Tibial nerve (tissue), 4 donors: Measurements from ENCODE around the gene TSPAN2. TPM values are rescaled to one million over a fixed set of nuclear protein-coding genes. Genes with fewer than 3 reads are reported as not detected.

Source experiments
- DNase-seq, 2 donors: peaks; one replicate each; pipeline ENCODE4 v3.0.0-alpha.2; 2019; ENCODE audit warnings: low spot score in 2 of 2
- H3K27ac ChIP-seq, 4 donors: fragments of 200-600 bp; sonication (generic) in 3 of 4; one replicate each; pipeline ENCODE4 v1.5.1; 2017 to 2019; ENCODE audit warnings: mild to moderate bottlenecking in 1 of 4
- H3K27me3 ChIP-seq, 2 donors: fragments of 200-600 bp; sonication (generic) in 1 of 2; one replicate each; pipeline versions ENCODE4 v1.5.1 to v1.6.0; 2017 to 2019
- H3K36me3 ChIP-seq, 3 donors: fragments of 200-600 bp; sonication (generic); one replicate each; pipeline ENCODE4 v1.5.1; 2018 to 2019
- H3K4me1 ChIP-seq, 4 donors: fragments of 200-600 bp; sonication (generic) in 3 of 4; one replicate each; pipeline ENCODE4 v1.5.1; 2017 to 2019
- H3K4me3 ChIP-seq, 4 donors: fragments of 200-600 bp; sonication (generic) in 3 of 4; one replicate each; pipeline ENCODE4 v1.5.1; 2017 to 2019; ENCODE audit warnings: mild to moderate bottlenecking in 1 of 4, moderate library complexity in 1 of 4
- H3K9me3 ChIP-seq, 4 donors: fragments of 200-600 bp; sonication (generic) in 3 of 4; one replicate each; pipeline ENCODE4 v1.5.1; 2017 to 2019
- CTCF ChIP-seq, 5 experiments: fragments of 200-600 bp in 3 of 5; fragments of 450-650 bp in 2 of 5; sonication (generic) in 3 of 5; IDR thresholded peaks; one replicate each; pipeline ENCODE4 v1.5.1; 2016 to 2019; ENCODE audit warnings: antibody characterized with exemption in 5 of 5, mild to moderate bottlenecking in 3 of 5, moderate library complexity in 2 of 5
- EP300 ChIP-seq, 2 donors: sonication (generic); formaldehyde crosslinking; IDR thresholded peaks; one replicate each; pipeline ENCODE4 v1.6.1; 2017; ENCODE audit warnings: antibody characterized with exemption in 2 of 2, mild to moderate bottlenecking in 1 of 2
- POLR2A ChIP-seq, 2 donors: fragments of 450-650 bp; IDR thresholded peaks; one replicate each; pipeline ENCODE4 v1.6.1; 2017; ENCODE audit warnings: antibody characterized with exemption in 2 of 2, mild to moderate bottlenecking in 2 of 2, moderate library complexity in 2 of 2
- WGBS, 2 donors: methylation state at CpG; one replicate each; pipeline ENCODE4 v1.1.5; 2018; 5-methylcytosine and 5-hydroxymethylcytosine counted together
- total RNA-seq, 4 donors: library from RNA; depleted of rRNA; stranded (reverse); fragments of >200 nt; gene quantifications; one replicate each; pipeline ENCODE4 v1.1.0, GENCODE V29; 2016

Gene TSPAN2
- total RNA-seq, 4 donors from 2014 or later = 0.84 to 7.1 (median 3.2) TPM

GRCh38 chr1:115107516-115108260, 18.4 kb upstream of the TSPAN2 start:
- no peaks in the 10 kb centered on the region for H3K9me3 ChIP-seq
- H3K36me3 ChIP-seq = no peaks in the 10 kb centered on the region
- H3K4me1 ChIP-seq = peaks cover 0 to 1% (median 0%) of the 10 kb centered on the region in 4 donors
- DNase-seq = no peak
- H3K27me3 ChIP-seq = no peaks in the 10 kb centered on the region
- WGBS, 2 donors = 76 to 85% methylated on average over 5 of the region's 5 CpGs
- H3K27ac ChIP-seq = no peak overlapping the region
- TF ChIP-seq POLR2A (IDR thresholded peaks at IDR 0.05) (no peak), EP300 (IDR thresholded peaks at IDR 0.05) (peak in 1 of 2 donors; percentile 20), CTCF (IDR thresholded peaks at IDR 0.05) (no peak)
- H3K4me3 ChIP-seq = no peak overlapping the region

GRCh38 chr1:115105831-115106230, 16.5 kb upstream of the TSPAN2 start:
- no peak overlapping the region for H3K4me3 ChIP-seq
- WGBS, 2 donors = 67 to 69% methylated on average over 3 of the region's 3 CpGs
- no peaks in the 10 kb centered on the region for H3K36me3 ChIP-seq

GRCh38 chr1:115099693-115100050, 10.4 kb upstream of the TSPAN2 start:
- peak overlapping the region in 3 of 4 donors; percentile 46 to 81 (median 55) for H3K27ac ChIP-seq
- 13 to 19% methylated on average over 1 of the region's 1 CpG for WGBS, 2 donors
- no peaks in the 10 kb centered on the region for H3K9me3 ChIP-seq
- no peak for TF ChIP-seq CTCF (IDR thresholded peaks at IDR 0.05)
- TF ChIP-seq POLR2A (IDR thresholded peaks at IDR 0.05) = no peak
- TF ChIP-seq EP300 (IDR thresholded peaks at IDR 0.05) = no peak
- no peaks in the 10 kb centered on the region for H3K27me3 ChIP-seq
- DNase-seq = no peak
- no peaks in the 10 kb centered on the region for H3K4me1 ChIP-seq
- peak overlapping the region in 2 of 4 donors; percentile 34 to 39 for H3K4me3 ChIP-seq
- no peaks in the 10 kb centered on the region for H3K36me3 ChIP-seq

More at GRCh38 chr1:115105831-115106230, 16.5 kb upstream of the TSPAN2 start:
- TF ChIP-seq EP300 (IDR thresholded peaks at IDR 0.05) = no peak
- TF ChIP-seq CTCF (IDR thresholded peaks at IDR 0.05) = no peak
- no peak for TF ChIP-seq POLR2A (IDR thresholded peaks at IDR 0.05)
- Histone ChIP-seq H3K9me3 (no peaks in the 10 kb centered on the region), H3K27me3 (no peaks in the 10 kb centered on the region), H3K27ac (no peak overlapping the region), H3K4me1 (no peaks in the 10 kb centered on the region)
- no peak for DNase-seq

- WGBS, 2 donors = 51 to 55% methylated on average over 13 of the region's 13 CpGs
- Histone ChIP-seq H3K4me1 (no peaks in the 10 kb centered on the region), H3K4me3 (peak overlapping the region in 3 of 4 donors; percentile 9 to 39 (median 34)), H3K27ac (peak overlapping the region in 3 of 4 donors; percentile 46 to 81 (median 55)), H3K27me3 (no peaks in the 10 kb centered on the region), H3K36me3 (no peaks in the 10 kb centered on the region), H3K9me3 (no peaks in the 10 kb centered on the region)
- no peak for DNase-seq
- no peak for TF ChIP-seq CTCF (IDR thresholded peaks at IDR 0.05)
- no peak for TF ChIP-seq EP300 (IDR thresholded peaks at IDR 0.05)
- TF ChIP-seq POLR2A (IDR thresholded peaks at IDR 0.05) = no peak
These were observed 9.8 kb upstream of the TSPAN2 start for GRCh38 chr1:115098979-115099692.

- WGBS, 2 donors = 96 to 100% methylated on average over 1 of the region's 1 CpG
- no peak for DNase-seq
- H3K27ac ChIP-seq = no peak overlapping the region
- H3K36me3 ChIP-seq = no peaks in the 10 kb centered on the region
- H3K9me3 ChIP-seq = no peaks in the 10 kb centered on the region
- peaks cover 0 to 16% of the 10 kb centered on the region in 2 donors for H3K27me3 ChIP-seq
- peaks cover 0 to 18% (median 0%) of the 10 kb centered on the region in 4 donors for H3K4me1 ChIP-seq
- H3K4me3 ChIP-seq = no peak overlapping the region
- TF ChIP-seq POLR2A (IDR thresholded peaks at IDR 0.05) (no peak), CTCF (IDR thresholded peaks at IDR 0.05) (no peak), EP300 (IDR thresholded peaks at IDR 0.05) (no peak)
These were observed 2.9 kb upstream of the TSPAN2 start for GRCh38 chr1:115092175-115092574.
